Neural cell (in vitro differentiated cells): ENCODE measurements around the gene ASPDH. TPM values are rescaled to one million over a fixed set of nuclear protein-coding genes. Genes with fewer than 3 reads are reported as not detected.

Source experiments
- H2AFZ ChIP-seq: fragments of 200-600, 300-800 bp; sonication (generic), shearing (Covaris generic); 2 replicates; pipeline ENCODE4 v1.6.0; 2014; ENCODE audit warnings: low read depth, mild to moderate bottlenecking, antibody characterized with exemption, low read length, moderate library complexity
- H3F3A ChIP-seq: fragments of 200-600 bp; shearing (Covaris generic); 2 replicates; pipeline ENCODE4 v1.6.1; 2016; ENCODE audit warnings: mild to moderate bottlenecking, moderate library complexity, mixed read lengths, antibody characterized with exemption, low read length; ENCODE audit not compliant: insufficient read depth, poor library complexity, severe bottlenecking
- H3K27ac ChIP-seq: fragments of 200-600, 300-800 bp; sonication (generic), shearing (Covaris generic); 2 replicates; pipeline ENCODE4 v1.5.1; 2014; ENCODE audit warnings: mild to moderate bottlenecking, low read length, moderate library complexity
- H3K27me3 ChIP-seq: fragments of 300-800, 200-600 bp; sonication (generic), shearing (Covaris generic); 2 replicates; pipeline ENCODE4 v1.6.0; 2014; ENCODE audit warnings: mild to moderate bottlenecking, low read depth, low read length, moderate library complexity; ENCODE audit not compliant: insufficient read depth
- H3K36me3 ChIP-seq: fragments of 300-800, 200-600 bp; sonication (generic), shearing (Covaris generic); 2 replicates; pipeline ENCODE4 v1.5.1; 2014; ENCODE audit warnings: mild to moderate bottlenecking, antibody characterized with exemption, low read length, moderate library complexity; ENCODE audit not compliant: insufficient read depth
- H3K4me2 ChIP-seq: fragments of 300-800, 200-600 bp; sonication (generic), shearing (Covaris generic); 2 replicates; pipeline ENCODE4 v1.6.0; 2014; ENCODE audit warnings: mild to moderate bottlenecking, low read length
- H3K4me3 ChIP-seq: fragments of 300-800, 200-600 bp; sonication (generic), shearing (Covaris generic); 2 replicates; pipeline ENCODE4 v1.5.1; 2014; ENCODE audit warnings: mild to moderate bottlenecking, low read length, moderate library complexity
- H3K79me2 ChIP-seq: fragments of 200-600 bp; shearing (Covaris generic); replicated peaks from 2 replicates; pipeline ENCODE4 v1.6.0; 2014; ENCODE audit warnings: mild to moderate bottlenecking, low read length, moderate library complexity; ENCODE audit not compliant: insufficient read depth
- H3K9ac ChIP-seq: fragments of 300-800, 200-600 bp; sonication (generic), shearing (Covaris generic); 2 replicates; pipeline ENCODE4 v1.6.1; 2016; ENCODE audit warnings: mild to moderate bottlenecking, low read length, mixed read lengths
- H3K9me2 ChIP-seq: fragments of 200-600 bp; shearing (Covaris generic); 2 replicates; pipeline ENCODE4 v1.6.1; 2016; ENCODE audit warnings: mild to moderate bottlenecking, low read length, mixed read lengths; ENCODE audit not compliant: insufficient read depth
- H3K9me3 ChIP-seq: fragments of 200-600, 300-800 bp; sonication (generic), shearing (Covaris generic); 2 replicates; pipeline ENCODE4 v1.6.1; 2016; ENCODE audit warnings: mild to moderate bottlenecking, mixed run types, low read length, moderate library complexity, mixed read lengths
- H4K20me1 ChIP-seq: fragments of 200-600 bp; shearing (Covaris generic); 2 replicates; pipeline ENCODE4 v1.6.1; 2016; ENCODE audit warnings: mild to moderate bottlenecking, mixed run types; ENCODE audit not compliant: insufficient read depth
- EP300 ChIP-seq: fragments of 450-650 bp; conservative IDR thresholded peaks from 2 replicates; pipeline ENCODE4 v1.6.1; 2014; ENCODE audit warnings: antibody characterized with exemption, mild to moderate bottlenecking, moderate library complexity; ENCODE audit not compliant: poor library complexity, severe bottlenecking
- EZH2 ChIP-seq: fragments of 200-600, 300-800 bp; shearing (Covaris generic), sonication (generic); IDR thresholded peaks from 2 replicates; pipeline ENCODE4 v1.6.1; 2014; ENCODE audit warnings: antibody characterized with exemption, low read length, borderline replicate concordance, mild to moderate bottlenecking; ENCODE audit not compliant: insufficient read depth, poor library complexity, severe bottlenecking
- MXI1 ChIP-seq: fragments of 450-650 bp; conservative IDR thresholded peaks from 2 replicates; pipeline ENCODE4 v1.6.1; 2014; ENCODE audit warnings: antibody characterized with exemption, mild to moderate bottlenecking; ENCODE audit not compliant: poor library complexity, severe bottlenecking
- POLR2AphosphoS5 ChIP-seq: IDR thresholded peaks from 2 replicates; pipeline ENCODE4 v1.6.1; 2012
- RAD21 ChIP-seq: fragments of 450-650 bp; conservative IDR thresholded peaks from 2 replicates; pipeline ENCODE4 v1.6.1; 2014; ENCODE audit warnings: antibody characterized with exemption, mild to moderate bottlenecking, moderate library complexity
- SMC3 ChIP-seq: fragments of 450-650 bp; conservative IDR thresholded peaks from 2 replicates; pipeline ENCODE4 v1.6.1; 2014; ENCODE audit warnings: antibody characterized with exemption, mild to moderate bottlenecking, moderate library complexity; ENCODE audit not compliant: poor library complexity
- TAF1 ChIP-seq: IDR thresholded peaks from 2 replicates; pipeline ENCODE4 v1.6.1; 2012; ENCODE audit warnings: low read depth
- polyA plus RNA-seq: library from polyadenylated mRNA; depleted of rRNA; stranded (reverse); fragments of >200 nt; gene quantifications from 2 replicates; pipeline ENCODE4 v1.2.3, GENCODE V29; 2014
- TF ChIP-seq, protein P1 (sequence below): fragments of 450-650 bp; IDR thresholded peaks from 2 replicates; pipeline ENCODE4 v1.5.1; 2014; ENCODE audit warnings: antibody characterized with exemption, mild to moderate bottlenecking, moderate library complexity; ENCODE audit not compliant: poor library complexity, severe bottlenecking
- TF ChIP-seq, protein P2 (sequence below): IDR thresholded peaks from 2 replicates; pipeline ENCODE4 v1.6.1; 2012; ENCODE audit warnings: borderline replicate concordance

The ASPDH gene
- polyA plus RNA-seq, 1 donor from 2014 or later = not detected

- no peak overlapping the region for H3K27ac ChIP-seq
- H3K36me3 ChIP-seq = no peaks in the 10 kb centered on the region
- no peak overlapping the region for H3K9ac ChIP-seq
- no peaks in the 10 kb centered on the region for H4K20me1 ChIP-seq
- peaks cover 34% of the 10 kb centered on the region for H3K27me3 ChIP-seq
- TF ChIP-seq SMC3 (no peak), TAF1 (no peak)
- H3K4me3 ChIP-seq = no peak overlapping the region
- H3K4me2 ChIP-seq = no peak overlapping the region
- no peaks in the 10 kb centered on the region for H3K9me3 ChIP-seq
- H2AFZ ChIP-seq = no peak overlapping the region
- H3K79me2 ChIP-seq = no peaks in the 10 kb centered on the region
- no peaks in the 10 kb centered on the region for H3F3A ChIP-seq
- no peaks in the 10 kb centered on the region for H3K9me2 ChIP-seq
Measured at GRCh38 chr19:50492303-50493052, 21.2 kb downstream of the ASPDH start.

DNA sequence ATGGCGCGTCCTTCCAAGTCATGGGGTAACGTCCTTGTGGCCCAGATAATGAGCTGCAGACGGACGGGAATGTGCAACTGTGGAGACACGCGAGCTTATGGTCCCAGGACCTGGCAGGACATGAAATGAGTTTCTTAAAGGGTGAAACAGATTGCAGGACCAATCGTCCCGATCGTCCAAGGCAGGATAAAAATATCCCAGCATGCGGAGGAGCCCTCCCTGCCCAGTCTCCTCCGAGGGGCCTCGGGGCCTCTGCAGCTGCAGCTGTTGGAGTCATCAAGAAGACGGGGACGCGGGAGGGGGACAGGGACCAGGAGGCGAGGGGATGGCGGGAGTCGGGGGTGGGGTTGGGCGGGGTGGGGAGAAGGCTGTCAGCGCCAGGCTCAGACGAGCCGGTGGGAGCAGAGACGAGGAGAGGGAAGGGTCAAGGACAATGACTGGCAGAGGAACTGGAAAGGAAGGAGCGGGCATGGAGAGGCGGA, 22.7 kb downstream of the ASPDH start:
- peaks cover 34% of the 10 kb centered on the region for H3K27me3 ChIP-seq
- TF ChIP-seq MXI1 (no peak), RAD21 (no peak), POLR2AphosphoS5 (no peak), TAF1 (no peak), EP300 (no peak), EZH2 (no peak), SMC3 (no peak)
- TF ChIP-seq, protein P1, sequence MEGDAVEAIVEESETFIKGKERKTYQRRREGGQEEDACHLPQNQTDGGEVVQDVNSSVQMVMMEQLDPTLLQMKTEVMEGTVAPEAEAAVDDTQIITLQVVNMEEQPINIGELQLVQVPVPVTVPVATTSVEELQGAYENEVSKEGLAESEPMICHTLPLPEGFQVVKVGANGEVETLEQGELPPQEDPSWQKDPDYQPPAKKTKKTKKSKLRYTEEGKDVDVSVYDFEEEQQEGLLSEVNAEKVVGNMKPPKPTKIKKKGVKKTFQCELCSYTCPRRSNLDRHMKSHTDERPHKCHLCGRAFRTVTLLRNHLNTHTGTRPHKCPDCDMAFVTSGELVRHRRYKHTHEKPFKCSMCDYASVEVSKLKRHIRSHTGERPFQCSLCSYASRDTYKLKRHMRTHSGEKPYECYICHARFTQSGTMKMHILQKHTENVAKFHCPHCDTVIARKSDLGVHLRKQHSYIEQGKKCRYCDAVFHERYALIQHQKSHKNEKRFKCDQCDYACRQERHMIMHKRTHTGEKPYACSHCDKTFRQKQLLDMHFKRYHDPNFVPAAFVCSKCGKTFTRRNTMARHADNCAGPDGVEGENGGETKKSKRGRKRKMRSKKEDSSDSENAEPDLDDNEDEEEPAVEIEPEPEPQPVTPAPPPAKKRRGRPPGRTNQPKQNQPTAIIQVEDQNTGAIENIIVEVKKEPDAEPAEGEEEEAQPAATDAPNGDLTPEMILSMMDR = no peak
- TF ChIP-seq, protein P2, sequence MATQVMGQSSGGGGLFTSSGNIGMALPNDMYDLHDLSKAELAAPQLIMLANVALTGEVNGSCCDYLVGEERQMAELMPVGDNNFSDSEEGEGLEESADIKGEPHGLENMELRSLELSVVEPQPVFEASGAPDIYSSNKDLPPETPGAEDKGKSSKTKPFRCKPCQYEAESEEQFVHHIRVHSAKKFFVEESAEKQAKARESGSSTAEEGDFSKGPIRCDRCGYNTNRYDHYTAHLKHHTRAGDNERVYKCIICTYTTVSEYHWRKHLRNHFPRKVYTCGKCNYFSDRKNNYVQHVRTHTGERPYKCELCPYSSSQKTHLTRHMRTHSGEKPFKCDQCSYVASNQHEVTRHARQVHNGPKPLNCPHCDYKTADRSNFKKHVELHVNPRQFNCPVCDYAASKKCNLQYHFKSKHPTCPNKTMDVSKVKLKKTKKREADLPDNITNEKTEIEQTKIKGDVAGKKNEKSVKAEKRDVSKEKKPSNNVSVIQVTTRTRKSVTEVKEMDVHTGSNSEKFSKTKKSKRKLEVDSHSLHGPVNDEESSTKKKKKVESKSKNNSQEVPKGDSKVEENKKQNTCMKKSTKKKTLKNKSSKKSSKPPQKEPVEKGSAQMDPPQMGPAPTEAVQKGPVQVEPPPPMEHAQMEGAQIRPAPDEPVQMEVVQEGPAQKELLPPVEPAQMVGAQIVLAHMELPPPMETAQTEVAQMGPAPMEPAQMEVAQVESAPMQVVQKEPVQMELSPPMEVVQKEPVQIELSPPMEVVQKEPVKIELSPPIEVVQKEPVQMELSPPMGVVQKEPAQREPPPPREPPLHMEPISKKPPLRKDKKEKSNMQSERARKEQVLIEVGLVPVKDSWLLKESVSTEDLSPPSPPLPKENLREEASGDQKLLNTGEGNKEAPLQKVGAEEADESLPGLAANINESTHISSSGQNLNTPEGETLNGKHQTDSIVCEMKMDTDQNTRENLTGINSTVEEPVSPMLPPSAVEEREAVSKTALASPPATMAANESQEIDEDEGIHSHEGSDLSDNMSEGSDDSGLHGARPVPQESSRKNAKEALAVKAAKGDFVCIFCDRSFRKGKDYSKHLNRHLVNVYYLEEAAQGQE = no peak
- H3K9ac ChIP-seq = no peak overlapping the region
- no peak overlapping the region for H3K4me2 ChIP-seq
- no peaks in the 10 kb centered on the region for H3K9me2 ChIP-seq
- no peaks in the 10 kb centered on the region for H3K79me2 ChIP-seq
- H3K9me3 ChIP-seq = no peaks in the 10 kb centered on the region
- H3K27ac ChIP-seq = no peak overlapping the region
- no peak overlapping the region for H3K4me3 ChIP-seq
- H3F3A ChIP-seq = no peaks in the 10 kb centered on the region
- no peaks in the 10 kb centered on the region for H4K20me1 ChIP-seq
- H3K36me3 ChIP-seq = no peaks in the 10 kb centered on the region
- H2AFZ ChIP-seq = no peak overlapping the region
